T-helper 1 cell treated with Interleukin-12 subunit alpha and Interleukin-12 subunit beta and Interleukin-4 antibody, amounts not matched to agents 30 μg/mL and 1 μg/mL, for 36 hours (primary cell): Measurements from ENCODE around the gene TFAP2C.

ENCODE experiments used
- H3K27ac Mint-ChIP-seq: one replicate; pipeline ENCODE4 v1.8.0; 2021; ENCODE audit warnings: mild to moderate bottlenecking, mixed read lengths
- H3K27me3 Mint-ChIP-seq: one replicate; pipeline ENCODE4 v1.8.0; 2021; ENCODE audit warnings: low read depth, mixed read lengths
- H3K36me3 Mint-ChIP-seq: one replicate; pipeline ENCODE4 v1.8.0; 2021; ENCODE audit warnings: low read depth, mixed read lengths
- H3K4me1 Mint-ChIP-seq: one replicate; pipeline ENCODE4 v1.8.0; 2021; ENCODE audit warnings: low read depth, mixed read lengths
- H3K4me3 Mint-ChIP-seq: one replicate; pipeline ENCODE4 v1.8.0; 2021; ENCODE audit warnings: mild to moderate bottlenecking, moderate library complexity, mixed read lengths
- H3K9me3 Mint-ChIP-seq: one replicate; pipeline ENCODE4 v1.8.0; 2021; ENCODE audit warnings: mixed read lengths

The TFAP2C gene

DNA sequence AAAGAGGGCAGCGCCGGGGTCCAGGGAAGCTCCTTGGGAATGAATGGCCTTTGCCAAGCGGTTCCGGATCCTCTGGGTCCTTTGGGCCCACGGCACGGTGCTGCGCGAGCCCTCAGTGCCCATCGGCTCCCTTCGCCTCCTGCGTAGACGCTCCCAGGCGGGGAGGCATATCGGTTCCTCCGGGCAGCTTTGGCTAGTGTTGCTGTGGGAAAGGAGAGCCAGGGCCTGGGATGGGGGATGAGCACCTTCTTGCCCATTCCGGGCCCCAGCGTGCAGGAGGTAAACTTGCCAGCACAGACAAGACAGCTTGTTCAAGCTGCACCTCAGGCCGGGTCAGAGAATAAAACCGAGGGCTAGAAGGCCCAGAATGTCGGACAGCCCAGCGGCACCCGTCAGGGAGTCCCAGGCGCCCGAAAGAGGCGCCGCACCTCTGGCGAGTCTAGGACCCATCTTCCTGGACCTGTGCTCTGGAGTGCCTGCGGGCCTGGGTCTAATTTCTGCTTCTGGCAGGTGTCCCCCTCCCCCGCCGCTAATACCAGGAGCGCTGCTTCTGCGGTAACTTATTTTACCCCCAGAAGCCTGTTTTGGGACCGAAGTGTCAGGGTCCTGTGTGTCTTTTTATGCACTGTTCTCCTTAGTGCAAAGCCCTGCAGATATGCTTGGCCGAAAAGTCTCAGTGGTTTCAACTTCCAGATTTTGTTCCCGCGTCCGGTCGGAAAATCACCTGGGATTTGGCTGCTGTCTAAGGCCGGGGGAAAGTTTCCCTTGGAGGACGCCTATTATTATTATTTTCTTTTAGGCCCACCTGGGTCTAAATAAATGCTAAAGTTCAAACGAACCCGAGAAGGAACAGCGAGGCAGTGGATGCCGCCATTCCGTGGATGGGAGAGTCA is 1.7 kb upstream of the TFAP2C start:
- Mint-ChIP-seq H3K4me1 (peaks cover 7% of the 10 kb centered on the region), H3K9me3 (no peaks in the 10 kb centered on the region), H3K36me3 (peaks cover 4% of the 10 kb centered on the region), H3K27ac (peak overlapping the region; percentile 22), H3K27me3 (peaks cover 63% of the 10 kb centered on the region), H3K4me3 (peak overlapping the region; percentile 16)

DNA sequence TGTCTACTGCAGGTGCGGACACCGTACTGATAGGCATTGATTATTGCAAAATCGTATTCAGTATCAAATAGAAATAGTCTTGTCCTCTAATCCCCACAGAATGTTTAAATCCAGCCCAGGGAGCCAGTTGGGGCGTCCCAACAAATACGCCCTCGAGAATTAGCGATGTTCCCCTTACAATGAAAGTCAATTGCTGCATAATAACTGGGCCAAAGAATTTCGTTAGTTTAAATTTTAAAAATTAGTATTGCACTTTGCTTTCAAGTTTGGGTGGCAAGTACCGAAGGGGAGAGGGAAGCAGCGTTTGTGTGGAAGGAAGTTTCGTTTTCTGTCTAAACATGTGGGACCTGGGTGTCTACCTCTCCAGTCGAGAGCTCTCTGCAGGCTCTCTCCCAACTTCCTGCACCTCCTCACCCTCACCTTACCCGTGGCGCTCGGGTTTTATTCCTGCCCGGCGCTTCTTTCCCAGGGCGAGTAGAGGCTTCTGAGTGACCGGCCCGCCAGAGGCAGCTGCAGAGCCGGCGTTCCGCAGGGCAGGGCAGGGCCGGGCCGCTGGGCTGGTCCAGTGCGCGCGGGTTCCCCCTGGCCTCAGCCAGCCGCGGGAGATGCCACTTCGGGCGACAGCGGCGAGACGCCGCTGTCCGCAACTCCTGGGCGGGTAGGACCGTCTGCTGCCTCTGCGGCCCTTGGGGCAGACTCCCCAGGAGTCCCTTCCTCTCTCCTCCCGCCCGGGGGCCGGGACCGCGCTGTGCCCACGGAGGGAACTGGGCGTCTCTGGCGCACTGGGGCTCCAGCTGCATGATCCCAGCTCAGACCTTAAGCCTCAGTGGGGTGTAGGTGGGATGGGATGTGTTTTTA is 862 bp upstream of the TFAP2C start:
- H3K9me3 Mint-ChIP-seq = no peaks in the 10 kb centered on the region
- peaks cover 7% of the 10 kb centered on the region for H3K4me1 Mint-ChIP-seq
- H3K36me3 Mint-ChIP-seq = peaks cover 4% of the 10 kb centered on the region
- peaks cover 71% of the 10 kb centered on the region for H3K27me3 Mint-ChIP-seq
- H3K4me3 Mint-ChIP-seq = peak overlapping the region; percentile 16
- H3K27ac Mint-ChIP-seq = peak overlapping the region; percentile 22

GRCh38 chr20:56629464-56630085 is 469 bp downstream of the TFAP2C start:
- Mint-ChIP-seq H3K36me3 (peaks cover 4% of the 10 kb centered on the region), H3K9me3 (no peaks in the 10 kb centered on the region), H3K27me3 (peaks cover 80% of the 10 kb centered on the region), H3K27ac (no peak overlapping the region), H3K4me3 (peak overlapping the region; percentile 40), H3K4me1 (peaks cover 7% of the 10 kb centered on the region)

GRCh38 chr20:56630086-56630493 is 984 bp downstream of the TFAP2C start:
- H3K27me3 Mint-ChIP-seq = peaks cover 80% of the 10 kb centered on the region
- no peak overlapping the region for H3K27ac Mint-ChIP-seq
- peaks cover 4% of the 10 kb centered on the region for H3K36me3 Mint-ChIP-seq
- no peaks in the 10 kb centered on the region for H3K9me3 Mint-ChIP-seq
- peaks cover 7% of the 10 kb centered on the region for H3K4me1 Mint-ChIP-seq
- no peak overlapping the region for H3K4me3 Mint-ChIP-seq

- Mint-ChIP-seq H3K4me1 (peaks cover 7% of the 10 kb centered on the region), H3K4me3 (no peak overlapping the region), H3K27me3 (peaks cover 81% of the 10 kb centered on the region), H3K9me3 (no peaks in the 10 kb centered on the region), H3K27ac (no peak overlapping the region), H3K36me3 (peaks cover 4% of the 10 kb centered on the region)
These were observed 1.6 kb downstream of the TFAP2C start for GRCh38 chr20:56630506-56631317.

DNA sequence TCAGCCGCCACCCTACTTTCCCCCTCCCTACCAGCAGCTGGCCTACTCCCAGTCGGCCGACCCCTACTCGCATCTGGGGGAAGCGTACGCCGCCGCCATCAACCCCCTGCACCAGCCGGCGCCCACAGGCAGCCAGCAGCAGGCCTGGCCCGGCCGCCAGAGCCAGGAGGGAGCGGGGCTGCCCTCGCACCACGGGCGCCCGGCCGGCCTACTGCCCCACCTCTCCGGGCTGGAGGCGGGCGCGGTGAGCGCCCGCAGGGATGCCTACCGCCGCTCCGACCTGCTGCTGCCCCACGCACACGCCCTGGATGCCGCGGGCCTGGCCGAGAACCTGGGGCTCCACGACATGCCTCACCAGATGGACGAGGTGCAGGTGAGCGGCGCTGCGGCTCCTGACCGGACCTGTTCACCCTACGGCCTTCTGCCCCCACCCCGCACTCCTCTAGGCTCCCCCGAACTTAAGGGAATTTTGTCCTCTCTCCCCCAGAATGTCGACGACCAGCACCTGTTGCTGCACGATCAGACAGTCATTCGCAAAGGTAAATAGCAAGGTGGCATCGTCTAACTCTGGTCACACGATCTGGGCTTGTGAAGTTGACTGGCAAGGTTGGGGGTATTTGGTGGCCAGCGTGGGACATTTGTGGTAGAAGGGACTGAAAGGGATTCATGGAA is 2.3 kb downstream of the TFAP2C start:
- peak overlapping the region; percentile 16 for H3K27ac Mint-ChIP-seq
- no peak overlapping the region for H3K4me3 Mint-ChIP-seq
- peaks cover 78% of the 10 kb centered on the region for H3K27me3 Mint-ChIP-seq

GRCh38 chr20:56631990-56632327 is 2.9 kb downstream of the TFAP2C start:
- Mint-ChIP-seq H3K36me3 (peaks cover 4% of the 10 kb centered on the region), H3K27me3 (peaks cover 75% of the 10 kb centered on the region), H3K27ac (peak overlapping the region; percentile 16), H3K4me1 (peaks cover 7% of the 10 kb centered on the region), H3K4me3 (no peak overlapping the region), H3K9me3 (no peaks in the 10 kb centered on the region)

More for the DNA sequence above, 2.3 kb downstream of the TFAP2C start:
- Mint-ChIP-seq H3K36me3 (peaks cover 4% of the 10 kb centered on the region), H3K4me1 (peaks cover 7% of the 10 kb centered on the region), H3K9me3 (no peaks in the 10 kb centered on the region)

GRCh38 chr20:56634307-56634706 is 5.2 kb downstream of the TFAP2C start:
- Mint-ChIP-seq H3K27me3 (peaks cover 62% of the 10 kb centered on the region), H3K4me1 (no peaks in the 10 kb centered on the region)

GRCh38 chr20:56634735-56635385 is 5.8 kb downstream of the TFAP2C start:
- H3K36me3 Mint-ChIP-seq = no peaks in the 10 kb centered on the region
- no peak overlapping the region for H3K4me3 Mint-ChIP-seq
- H3K4me1 Mint-ChIP-seq = no peaks in the 10 kb centered on the region
- no peaks in the 10 kb centered on the region for H3K9me3 Mint-ChIP-seq
- H3K27me3 Mint-ChIP-seq = peaks cover 57% of the 10 kb centered on the region
- H3K27ac Mint-ChIP-seq = no peak overlapping the region

More at GRCh38 chr20:56634307-56634706, 5.2 kb downstream of the TFAP2C start:
- Mint-ChIP-seq H3K36me3 (no peaks in the 10 kb centered on the region), H3K9me3 (no peaks in the 10 kb centered on the region), H3K4me3 (no peak overlapping the region), H3K27ac (no peak overlapping the region)

GRCh38 chr20:56636716-56637115 is 7.6 kb downstream of the TFAP2C start:
- H3K4me3 Mint-ChIP-seq = no peak overlapping the region
- H3K27me3 Mint-ChIP-seq = peaks cover 50% of the 10 kb centered on the region
- H3K36me3 Mint-ChIP-seq = no peaks in the 10 kb centered on the region
- H3K9me3 Mint-ChIP-seq = no peaks in the 10 kb centered on the region
- no peaks in the 10 kb centered on the region for H3K4me1 Mint-ChIP-seq
- no peak overlapping the region for H3K27ac Mint-ChIP-seq

DNA sequence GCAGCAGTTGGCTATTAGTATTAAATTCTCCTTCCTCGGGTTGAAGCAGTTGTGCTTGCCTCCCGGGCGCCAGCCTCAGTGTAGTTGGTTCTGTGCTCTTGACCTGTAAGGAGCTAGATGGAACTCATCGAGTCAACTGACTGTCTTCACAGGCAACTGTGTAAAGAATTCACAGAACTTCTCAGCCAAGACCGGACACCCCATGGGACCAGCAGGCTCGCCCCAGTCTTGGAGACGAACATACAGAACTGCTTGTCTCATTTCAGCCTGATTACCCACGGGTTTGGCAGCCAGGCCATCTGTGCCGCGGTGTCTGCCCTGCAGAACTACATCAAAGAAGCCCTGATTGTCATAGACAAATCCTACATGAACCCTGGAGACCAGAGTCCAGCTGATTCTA is 8.5 kb downstream of the TFAP2C start:
- Mint-ChIP-seq H3K4me3 (no peak overlapping the region), H3K9me3 (no peaks in the 10 kb centered on the region), H3K27me3 (peaks cover 42% of the 10 kb centered on the region), H3K4me1 (no peaks in the 10 kb centered on the region), H3K27ac (no peak overlapping the region), H3K36me3 (no peaks in the 10 kb centered on the region)

DNA sequence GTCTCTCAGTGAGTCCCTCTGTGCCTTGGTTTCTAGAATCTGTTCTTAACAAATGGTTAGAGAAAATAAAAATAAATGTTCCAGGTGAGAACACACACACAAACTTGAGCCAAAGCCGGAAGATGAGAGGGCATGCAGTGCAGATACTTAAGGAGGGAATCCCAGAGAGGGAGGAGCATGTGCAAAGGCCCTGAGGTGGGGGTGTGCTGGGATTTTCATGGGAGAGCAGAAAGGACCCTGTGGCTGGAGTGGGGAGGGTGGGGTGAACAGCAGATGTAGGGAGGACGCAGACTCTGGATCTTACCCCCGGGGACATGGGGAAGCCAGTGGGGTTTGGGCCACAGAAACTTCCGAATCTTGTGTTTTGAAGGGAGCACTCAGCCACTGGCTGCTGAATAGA is 17.5 kb downstream of the TFAP2C start:
- Mint-ChIP-seq H3K27me3 (peaks cover 3% of the 10 kb centered on the region), H3K4me3 (no peak overlapping the region), H3K4me1 (no peaks in the 10 kb centered on the region), H3K27ac (no peak overlapping the region), H3K9me3 (no peaks in the 10 kb centered on the region), H3K36me3 (no peaks in the 10 kb centered on the region)

- no peaks in the 10 kb centered on the region for H3K4me1 Mint-ChIP-seq
- no peaks in the 10 kb centered on the region for H3K36me3 Mint-ChIP-seq
These were observed 24.1 kb downstream of the TFAP2C start for GRCh38 chr20:56653211-56653610.

More at GRCh38 chr20:56653211-56653610, 24.1 kb downstream of the TFAP2C start:
- Mint-ChIP-seq H3K9me3 (no peaks in the 10 kb centered on the region), H3K27me3 (no peaks in the 10 kb centered on the region), H3K27ac (no peak overlapping the region), H3K4me3 (no peak overlapping the region)
